GM21515 (cell line): ENCODE results near the gene CFAP61.

ENCODE experiments used
- ATAC-seq: cut with Tn5 transposase; IDR thresholded peaks from one replicate; pipeline ENCODE4 v1.9.1; 2021; ENCODE audit not compliant: unreplicated experiment

Gene CFAP61

GRCh38 chr20:20266552-20266951 is 214.2 kb downstream of the CFAP61 start:
- no peak for ATAC-seq

GRCh38 chr20:20267685-20268370 is 215.5 kb downstream of the CFAP61 start:
- ATAC-seq = no peak

- ATAC-seq = no peak
Measured at GRCh38 chr20:20271271-20271670, 218.9 kb downstream of the CFAP61 start.

GRCh38 chr20:20272686-20273085 is 220.4 kb downstream of the CFAP61 start:
- ATAC-seq = no peak

GRCh38 chr20:20273286-20273685 is 221.0 kb downstream of the CFAP61 start:
- ATAC-seq = no peak

- no peak for ATAC-seq
Measured at GRCh38 chr20:20274821-20275220, 222.5 kb downstream of the CFAP61 start.

- no peak for ATAC-seq
Measured at GRCh38 chr20:20275636-20276035, 223.3 kb downstream of the CFAP61 start.

GRCh38 chr20:20276811-20277530 is 224.6 kb downstream of the CFAP61 start:
- ATAC-seq = no peak

GRCh38 chr20:20277894-20278335 is 225.6 kb downstream of the CFAP61 start:
- ATAC-seq = no peak

GRCh38 chr20:20286061-20286460 is 233.7 kb downstream of the CFAP61 start:
- no peak for ATAC-seq

GRCh38 chr20:20289331-20289730 is 237.0 kb downstream of the CFAP61 start:
- ATAC-seq = no peak

GRCh38 chr20:20292472-20292871 is 240.1 kb downstream of the CFAP61 start:
- ATAC-seq = no peak

- ATAC-seq = no peak
Measured at GRCh38 chr20:20293141-20293540, 240.8 kb downstream of the CFAP61 start.

GRCh38 chr20:20293691-20294385 is 241.5 kb downstream of the CFAP61 start:
- ATAC-seq = no peak

GRCh38 chr20:20295621-20296498 is 243.5 kb downstream of the CFAP61 start:
- no peak for ATAC-seq

GRCh38 chr20:20297181-20297580 is 244.8 kb downstream of the CFAP61 start:
- ATAC-seq = no peak

- no peak for ATAC-seq
Measured at GRCh38 chr20:20297752-20298151, 245.4 kb downstream of the CFAP61 start.

- ATAC-seq = no peak
Measured at GRCh38 chr20:20299904-20300303, 247.6 kb downstream of the CFAP61 start.

- ATAC-seq = no peak
Measured at GRCh38 chr20:20303320-20303719, 251.0 kb downstream of the CFAP61 start.

- no peak for ATAC-seq
Measured at GRCh38 chr20:20303742-20304141, 251.4 kb downstream of the CFAP61 start.

- no peak for ATAC-seq
Measured at GRCh38 chr20:20304942-20305341, 252.6 kb downstream of the CFAP61 start.
